Testis (tissue), 3 donors: ENCODE results near the gene C1orf21. TPM values are rescaled to one million over a fixed set of nuclear protein-coding genes. Genes with fewer than 3 reads are reported as not detected.

Experiments
- DNase-seq: peaks from one replicate; pipeline ENCODE4 v3.0.0-alpha.2; 2019
- H3K27ac ChIP-seq, 2 donors: fragments of 200-600 bp; sonication (generic); one replicate each; pipeline ENCODE4 v1.5.1; 2019
- H3K27me3 ChIP-seq: fragments of 200-600 bp; sonication (generic); one replicate; pipeline ENCODE4 v1.5.1; 2019
- H3K36me3 ChIP-seq: fragments of 200-600 bp; sonication (generic); one replicate; pipeline ENCODE4 v1.5.1; 2017; ENCODE audit warnings: low read depth; ENCODE audit errors: missing control alignments
- H3K4me1 ChIP-seq: fragments of 200-600 bp; sonication (generic); one replicate; pipeline ENCODE4 v1.5.1; 2019
- H3K4me3 ChIP-seq, 2 donors: fragments of 200-600 bp; sonication (generic); one replicate each; pipeline ENCODE4 v1.5.1; 2017 to 2019
- H3K9me3 ChIP-seq: fragments of 200-600 bp; sonication (generic); one replicate; pipeline ENCODE4 v1.5.1; 2017
- POLR2A ChIP-seq: fragments of 450-650 bp; IDR thresholded peaks from one replicate; pipeline ENCODE4 v1.6.1; 2017; ENCODE audit warnings: antibody characterized with exemption, mild to moderate bottlenecking, moderate library complexity
- WGBS, 2 donors: methylation state at CpG; one replicate each; pipeline ENCODE4 v1.1.5; 2018; 5-methylcytosine and 5-hydroxymethylcytosine counted together
- intact Hi-C: fragments of 100-400 bp; cut with DNase I; formaldehyde crosslinking; loops from one replicate; pipeline ENCODE4 v1.15.1; 2023; ENCODE audit warnings: low total_unique reads
- polyA plus RNA-seq: library from polyadenylated mRNA; stranded (reverse); fragments of 350-450 nt; fragmentation: Illumina TruSeq; extraction: RNeasy Lipid Tissue Mini Kit (QIAGEN cat#74804); gene quantifications from one replicate; pipeline ENCODE4 v1.2.3, GENCODE V29; 2014; ENCODE audit warnings: low read depth, low replicate concordance; ENCODE audit not compliant: insufficient read depth
- total RNA-seq, 2 donors: library from RNA; depleted of rRNA; stranded (reverse); fragments of >200 nt; gene quantifications; one replicate each; pipeline ENCODE4 v1.2.3, GENCODE V29; 2016
- TF ChIP-seq, protein P1 (sequence below), 3 experiments: fragments of 450-650 bp in 2 of 3; fragments of 200-600 bp in 1 of 3; sonication (generic) in 1 of 3; IDR thresholded peaks; one replicate each; pipeline ENCODE4 v1.5.1; 2016 to 2019; ENCODE audit warnings: antibody characterized with exemption in 3 of 3, mild to moderate bottlenecking in 2 of 3, moderate library complexity in 1 of 3

The C1orf21 gene
- total and polyA plus RNA-seq, 3 donors from 2014 or later: 13.9 to 17.2 (median 16.0) TPM

DNA sequence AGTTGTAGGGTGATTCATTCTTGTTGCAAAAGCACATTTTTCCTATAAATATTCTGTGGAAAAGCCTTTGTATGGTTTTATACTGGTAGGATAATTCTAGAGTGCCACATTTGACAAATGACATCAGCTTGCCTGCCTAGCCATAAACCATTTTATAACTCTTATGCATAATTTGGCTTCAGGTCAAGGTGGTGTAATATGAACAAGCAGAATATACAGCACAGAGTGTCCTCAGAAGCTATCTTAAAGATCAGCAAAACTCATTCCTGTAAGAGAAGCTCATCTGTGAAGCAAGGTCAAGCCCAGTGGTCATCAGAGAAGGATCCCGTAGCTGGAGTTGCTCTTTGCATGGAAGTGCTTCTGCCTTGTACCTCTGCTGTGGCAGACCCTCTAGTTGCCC is 24.0 kb upstream of the C1orf21 start:
- H3K36me3 ChIP-seq: no peaks in the 10 kb centered on the region
- WGBS, 2 donors: 48 to 50% methylated on average over 1 of the region's 1 CpG
- H3K9me3 ChIP-seq: no peaks in the 10 kb centered on the region
- H3K4me1 ChIP-seq: no peaks in the 10 kb centered on the region
- no peak for DNase-seq
- no peaks in the 10 kb centered on the region for H3K27me3 ChIP-seq
- TF ChIP-seq, protein P1, sequence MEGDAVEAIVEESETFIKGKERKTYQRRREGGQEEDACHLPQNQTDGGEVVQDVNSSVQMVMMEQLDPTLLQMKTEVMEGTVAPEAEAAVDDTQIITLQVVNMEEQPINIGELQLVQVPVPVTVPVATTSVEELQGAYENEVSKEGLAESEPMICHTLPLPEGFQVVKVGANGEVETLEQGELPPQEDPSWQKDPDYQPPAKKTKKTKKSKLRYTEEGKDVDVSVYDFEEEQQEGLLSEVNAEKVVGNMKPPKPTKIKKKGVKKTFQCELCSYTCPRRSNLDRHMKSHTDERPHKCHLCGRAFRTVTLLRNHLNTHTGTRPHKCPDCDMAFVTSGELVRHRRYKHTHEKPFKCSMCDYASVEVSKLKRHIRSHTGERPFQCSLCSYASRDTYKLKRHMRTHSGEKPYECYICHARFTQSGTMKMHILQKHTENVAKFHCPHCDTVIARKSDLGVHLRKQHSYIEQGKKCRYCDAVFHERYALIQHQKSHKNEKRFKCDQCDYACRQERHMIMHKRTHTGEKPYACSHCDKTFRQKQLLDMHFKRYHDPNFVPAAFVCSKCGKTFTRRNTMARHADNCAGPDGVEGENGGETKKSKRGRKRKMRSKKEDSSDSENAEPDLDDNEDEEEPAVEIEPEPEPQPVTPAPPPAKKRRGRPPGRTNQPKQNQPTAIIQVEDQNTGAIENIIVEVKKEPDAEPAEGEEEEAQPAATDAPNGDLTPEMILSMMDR (IDR thresholded peaks at IDR 0.05): no peak
- no peak for TF ChIP-seq POLR2A
- H3K4me3 ChIP-seq: no peak overlapping the region
- intact Hi-C loops: no loop called here
- no peak overlapping the region for H3K27ac ChIP-seq

DNA sequence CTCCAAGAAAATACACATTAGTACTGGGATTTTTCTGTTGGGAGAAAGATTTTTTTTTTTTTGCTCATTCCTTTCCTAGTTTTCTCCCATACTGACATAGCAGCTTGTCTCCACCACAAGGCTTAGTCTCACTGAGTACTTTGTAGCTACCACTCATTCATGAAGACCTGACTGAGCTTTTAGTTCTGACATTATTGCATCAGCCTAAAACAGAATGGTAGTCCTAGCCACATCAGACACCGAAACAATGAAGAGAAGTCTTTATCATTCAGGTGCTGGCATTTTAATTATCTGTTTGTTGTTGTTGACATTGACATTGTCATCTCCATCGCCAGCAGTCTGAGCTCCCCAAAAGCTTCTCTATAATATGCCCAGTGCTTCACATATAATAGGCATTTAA is 21.1 kb upstream of the C1orf21 start:
- 90 to 97% methylated on average over 2 of the region's 2 CpGs for WGBS, 2 donors

DNA sequence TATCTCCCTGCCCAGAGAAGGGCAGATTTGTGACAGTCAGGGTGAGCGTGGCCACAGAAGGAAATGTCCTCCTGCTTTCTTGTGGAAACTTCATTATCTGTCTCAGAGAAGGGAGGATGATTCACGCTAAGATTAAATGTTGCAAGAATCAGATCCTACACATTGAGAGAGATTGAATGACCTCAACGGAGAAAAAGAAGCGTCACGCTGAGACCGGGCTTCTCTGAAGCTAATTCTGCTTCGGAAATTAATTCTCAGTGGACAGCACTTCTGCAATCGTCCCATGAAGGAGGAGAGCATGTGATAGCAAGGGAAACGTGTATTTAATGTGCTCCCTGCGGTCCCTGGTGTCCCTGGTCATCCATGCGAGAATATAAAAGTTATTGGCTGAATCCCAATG is 19.8 kb upstream of the C1orf21 start:
- intact Hi-C loops: no loop called here
- 51 to 67% methylated on average over 11 of the region's 11 CpGs for WGBS, 2 donors
- DNase-seq: peak; percentile 31

More for the DNA sequence above, 21.1 kb upstream of the C1orf21 start:
- Histone ChIP-seq H3K27ac (no peak overlapping the region), H3K4me1 (no peaks in the 10 kb centered on the region), H3K4me3 (no peak overlapping the region), H3K27me3 (no peaks in the 10 kb centered on the region), H3K36me3 (no peaks in the 10 kb centered on the region), H3K9me3 (no peaks in the 10 kb centered on the region)
- DNase-seq: no peak
- TF ChIP-seq POLR2A: no peak
- TF ChIP-seq, protein P1 (IDR thresholded peaks at IDR 0.05): no peak
- intact Hi-C loops: no loop called here

DNA sequence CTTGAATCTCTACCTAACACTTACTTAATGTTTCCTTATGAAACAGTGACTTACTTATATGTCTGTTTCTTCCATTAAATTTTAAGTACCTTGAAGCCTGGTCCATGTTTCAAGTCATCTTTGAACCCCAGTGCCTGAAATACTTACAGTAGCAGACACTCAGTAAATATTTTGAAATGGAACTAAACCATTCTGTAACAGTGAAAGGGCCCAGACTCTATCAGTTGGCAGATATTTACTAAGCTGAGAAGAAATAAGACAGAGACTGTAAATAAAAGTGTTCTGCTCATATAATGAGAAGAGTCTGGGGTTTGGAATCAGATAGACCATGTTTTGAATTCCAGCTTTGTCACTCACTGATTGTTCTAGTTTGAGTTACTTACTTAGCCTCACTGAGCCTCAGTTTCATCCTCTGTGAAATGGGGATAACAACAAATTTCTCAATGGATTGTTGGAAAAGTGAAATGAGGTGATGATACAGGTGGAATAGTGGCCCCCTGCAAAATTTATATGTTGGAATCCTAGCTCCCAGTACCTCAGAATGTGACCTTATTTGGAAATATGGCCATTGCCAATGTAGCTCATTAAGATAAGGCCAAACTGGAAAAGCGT is 19.3 kb upstream of the C1orf21 start:
- H3K4me3 ChIP-seq: no peak overlapping the region
- H3K27ac ChIP-seq: no peak overlapping the region
- TF ChIP-seq, protein P1 (IDR thresholded peaks at IDR 0.05): no peak
- TF ChIP-seq POLR2A: no peak
- DNase-seq: no peak
- no peaks in the 10 kb centered on the region for H3K9me3 ChIP-seq
- intact Hi-C loops: no loop called here
- no peaks in the 10 kb centered on the region for H3K27me3 ChIP-seq
- H3K36me3 ChIP-seq: no peaks in the 10 kb centered on the region
- no peaks in the 10 kb centered on the region for H3K4me1 ChIP-seq
- WGBS, 2 donors: 55 to 63% methylated on average over 1 of the region's 1 CpG

More for the DNA sequence above, 19.8 kb upstream of the C1orf21 start:
- no peak overlapping the region for H3K27ac ChIP-seq
- no peaks in the 10 kb centered on the region for H3K9me3 ChIP-seq
- H3K4me1 ChIP-seq: no peaks in the 10 kb centered on the region
- no peak overlapping the region for H3K4me3 ChIP-seq
- H3K27me3 ChIP-seq: no peaks in the 10 kb centered on the region
- no peaks in the 10 kb centered on the region for H3K36me3 ChIP-seq
- TF ChIP-seq POLR2A: no peak
- TF ChIP-seq, protein P1 (IDR thresholded peaks at IDR 0.05): no peak

DNA sequence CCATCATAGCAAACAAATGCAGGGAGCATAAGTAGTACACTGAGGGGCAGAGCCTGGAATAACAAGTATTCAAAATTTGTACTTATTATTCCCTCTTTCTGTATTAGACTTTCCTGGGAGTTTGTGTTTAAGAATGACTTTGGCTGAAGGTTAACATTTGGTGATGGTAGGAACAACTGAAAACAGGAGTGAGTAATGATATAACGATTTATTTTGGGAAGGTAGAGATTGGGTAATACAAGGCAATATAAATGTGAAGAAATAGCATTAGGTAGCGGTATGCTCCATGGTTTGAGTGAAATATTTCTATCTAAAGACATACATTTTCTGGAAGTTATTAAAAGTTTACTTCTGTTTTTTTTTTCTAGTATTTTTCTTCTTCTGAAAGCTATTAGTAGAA is 18.5 kb upstream of the C1orf21 start:
- H3K27ac ChIP-seq: no peak overlapping the region
- DNase-seq: no peak
- TF ChIP-seq, protein P1 (IDR thresholded peaks at IDR 0.05): no peak
- WGBS, 2 donors: 88 to 89% methylated on average over 2 of the region's 2 CpGs
- H3K9me3 ChIP-seq: no peaks in the 10 kb centered on the region
- H3K4me3 ChIP-seq: no peak overlapping the region
- no peaks in the 10 kb centered on the region for H3K27me3 ChIP-seq
- no peaks in the 10 kb centered on the region for H3K36me3 ChIP-seq
- H3K4me1 ChIP-seq: no peaks in the 10 kb centered on the region
- intact Hi-C loops: no loop called here
